ENCODE data around the gene NPR2.

The NPR2 gene

GRCh38 chr9:35766997-35767396 is 24.4 kb upstream of the NPR2 start:
- DNase-seq, result no peak

DNA sequence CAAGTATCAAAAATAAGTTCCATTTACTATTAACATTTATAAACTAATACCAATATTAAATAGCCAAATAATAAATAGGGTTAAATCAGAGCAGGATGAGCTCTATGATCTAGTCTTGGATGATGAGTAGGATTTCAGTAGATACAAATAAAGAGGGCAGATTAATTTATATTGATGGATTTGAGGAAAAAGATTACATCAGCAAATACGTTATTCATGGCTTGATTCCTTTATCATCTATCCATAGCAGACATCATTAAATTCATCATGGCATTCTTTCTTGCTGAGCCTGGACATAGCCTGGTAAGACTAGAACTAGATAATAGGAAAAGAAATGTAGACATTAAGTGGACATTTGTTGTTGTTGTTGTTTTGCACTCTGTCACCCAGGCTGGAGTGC is 23.9 kb upstream of the NPR2 start:
- no peak for DNase-seq

DNA sequence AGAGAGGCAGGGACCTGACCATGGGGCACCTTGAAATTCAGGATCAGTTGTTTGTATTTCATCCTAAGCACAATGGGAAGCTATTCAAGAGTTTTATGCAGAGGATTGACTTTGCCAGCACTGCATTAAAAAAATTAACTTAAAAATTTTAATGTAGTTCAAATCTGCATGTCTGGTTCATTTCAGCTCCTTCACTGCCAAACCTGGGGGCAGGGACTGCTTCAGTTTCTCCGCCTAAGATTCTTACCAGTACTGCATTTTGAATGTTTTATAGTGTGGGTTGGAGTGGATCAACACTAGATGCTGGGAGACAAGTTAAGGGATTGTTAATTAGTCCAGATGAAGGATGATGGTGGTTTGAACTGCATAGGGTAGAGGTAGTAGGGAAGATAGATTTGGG is 21.6 kb upstream of the NPR2 start:
- no peak for DNase-seq

- no peak for DNase-seq
Measured at GRCh38 chr9:35771075-35771433, 20.3 kb upstream of the NPR2 start.

DNA sequence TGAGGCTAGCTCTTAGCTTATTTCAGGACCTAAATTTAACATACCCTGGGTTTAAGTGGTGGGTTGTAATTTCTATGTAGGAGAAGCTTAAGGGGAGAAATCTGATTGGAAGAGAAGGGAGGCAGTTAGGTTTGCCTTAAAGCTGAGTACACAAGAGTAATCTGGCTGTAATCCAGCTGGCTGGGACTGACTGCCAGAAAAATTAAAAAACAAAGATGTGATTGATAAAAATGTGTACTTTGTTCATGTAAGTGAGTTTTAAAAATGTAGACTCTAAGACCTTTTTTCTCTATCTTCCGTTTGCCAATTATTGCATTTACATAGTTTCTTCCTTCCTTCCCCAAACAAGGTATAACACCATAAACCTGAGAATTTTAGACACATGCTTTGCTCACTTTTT is 19.9 kb upstream of the NPR2 start:
- DNase-seq, result no peak

DNA sequence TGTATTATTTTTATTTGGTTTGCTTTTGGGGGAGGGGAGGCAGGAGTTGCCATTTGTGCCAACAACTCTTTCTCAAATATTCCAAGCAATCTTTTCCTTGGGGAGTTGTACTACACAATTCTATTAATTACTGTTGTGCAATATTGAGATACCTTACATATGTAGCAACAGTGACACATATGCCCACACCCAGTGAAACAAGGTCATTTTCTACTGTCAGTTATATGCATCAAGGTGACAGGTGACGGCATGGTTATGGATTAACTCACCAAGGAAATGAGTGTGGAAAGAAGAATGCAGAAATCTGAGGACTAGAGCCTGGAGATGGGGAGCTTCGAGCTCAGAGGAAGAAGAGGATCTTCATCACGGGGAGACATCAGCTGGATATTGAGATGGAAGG is 19.4 kb upstream of the NPR2 start:
- no peak for DNase-seq

DNA sequence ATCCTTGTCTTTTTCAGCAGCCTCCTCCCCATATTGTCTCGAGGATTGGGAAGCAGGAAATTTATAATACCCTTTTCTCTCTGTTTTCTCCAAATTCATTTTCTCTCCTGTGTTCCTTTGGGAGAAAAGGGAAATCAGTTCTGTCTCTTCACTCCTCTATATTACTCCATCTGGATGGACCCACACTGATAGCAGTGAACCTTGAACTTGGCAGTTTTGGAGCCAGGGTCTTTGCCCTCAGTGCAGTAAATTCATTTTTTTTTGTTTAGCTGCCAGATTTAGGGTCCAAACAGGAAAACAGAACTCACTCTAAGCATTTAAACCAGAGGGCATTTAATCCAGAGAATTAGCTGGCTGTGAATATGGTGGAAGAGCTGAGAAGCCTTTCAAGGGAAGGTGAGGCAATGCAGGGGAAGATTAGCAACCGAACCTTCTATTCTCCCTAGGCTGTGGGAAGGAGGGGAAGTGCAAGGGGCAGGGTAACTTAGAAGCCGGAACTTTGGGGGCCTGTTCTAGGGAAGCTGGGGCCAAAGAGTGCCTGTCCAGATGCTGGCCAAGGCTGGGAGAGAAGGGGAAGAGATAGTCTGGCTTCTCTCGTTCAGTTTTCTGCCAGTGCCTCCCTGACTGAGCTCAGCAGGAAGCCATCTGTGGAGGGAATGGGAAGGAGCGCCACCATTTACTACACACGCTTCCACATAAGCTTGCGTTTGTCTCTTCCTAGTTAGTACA is 16.3 kb upstream of the NPR2 start:
- DNase-seq, result no peak

DNA sequence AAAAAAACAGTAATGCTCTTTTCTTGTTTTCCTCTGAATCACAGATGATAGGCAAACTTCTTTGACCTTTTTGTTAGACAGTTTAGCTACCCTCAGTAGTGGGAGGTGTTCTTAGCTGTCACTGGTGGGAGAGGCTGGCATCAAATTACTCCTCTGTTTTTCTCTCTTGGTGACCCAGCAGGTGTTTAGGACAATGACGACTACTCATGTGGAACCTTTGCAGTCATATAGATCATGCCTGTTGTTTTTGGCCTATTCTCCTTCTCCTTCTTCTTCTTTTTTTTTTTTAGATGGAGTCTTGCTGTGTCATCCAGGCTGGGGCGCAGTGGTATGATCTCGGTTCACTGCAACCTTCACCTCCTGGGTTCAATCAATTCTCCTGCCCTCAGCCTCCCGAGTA is 15.4 kb upstream of the NPR2 start:
- no peak for DNase-seq

DNA sequence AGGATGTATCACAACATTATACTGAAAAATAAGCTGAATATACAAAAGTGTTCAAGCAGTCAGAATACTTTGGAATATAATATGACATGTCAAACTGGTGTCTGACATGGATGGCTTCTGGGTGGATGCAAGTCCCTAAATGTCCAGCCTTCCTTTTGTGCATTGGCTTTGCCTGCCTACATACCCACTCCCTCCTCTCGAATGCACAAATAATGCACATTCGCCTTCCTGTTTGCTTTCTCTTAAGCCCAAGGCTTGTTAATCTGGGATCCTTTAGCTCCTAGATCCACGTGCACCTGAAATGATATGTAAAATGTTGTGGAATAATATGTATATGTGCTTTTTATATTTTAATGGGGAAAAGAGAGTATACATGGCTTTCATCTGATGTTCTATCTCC is 12.9 kb upstream of the NPR2 start:
- no peak for DNase-seq

- DNase-seq, result no peak
Measured at GRCh38 chr9:35781066-35781465, 10.3 kb upstream of the NPR2 start.

DNA sequence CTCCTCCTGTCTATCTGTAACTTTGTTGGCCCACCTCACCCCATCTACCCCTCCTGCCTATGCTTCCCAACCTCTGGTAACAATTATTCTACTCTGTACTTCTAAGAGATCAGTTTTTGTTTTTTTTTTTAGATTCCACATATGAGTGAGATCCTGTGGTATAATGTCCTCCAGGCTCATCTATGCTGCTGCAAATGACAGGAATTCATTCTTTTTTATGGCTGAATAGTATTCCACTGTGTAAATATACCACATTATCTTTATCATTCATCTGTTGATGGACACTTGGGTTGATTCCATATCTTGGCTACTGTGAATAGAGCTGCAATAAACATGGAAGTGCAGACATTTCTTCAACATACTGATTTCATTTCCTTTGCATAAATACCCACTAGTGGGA is 8.0 kb upstream of the NPR2 start:
- no peak for DNase-seq

GRCh38 chr9:35789541-35789940 is 1.9 kb upstream of the NPR2 start:
- DNase-seq, result no peak

GRCh38 chr9:35790025-35790384 is 1.4 kb upstream of the NPR2 start:
- no peak for DNase-seq

DNA sequence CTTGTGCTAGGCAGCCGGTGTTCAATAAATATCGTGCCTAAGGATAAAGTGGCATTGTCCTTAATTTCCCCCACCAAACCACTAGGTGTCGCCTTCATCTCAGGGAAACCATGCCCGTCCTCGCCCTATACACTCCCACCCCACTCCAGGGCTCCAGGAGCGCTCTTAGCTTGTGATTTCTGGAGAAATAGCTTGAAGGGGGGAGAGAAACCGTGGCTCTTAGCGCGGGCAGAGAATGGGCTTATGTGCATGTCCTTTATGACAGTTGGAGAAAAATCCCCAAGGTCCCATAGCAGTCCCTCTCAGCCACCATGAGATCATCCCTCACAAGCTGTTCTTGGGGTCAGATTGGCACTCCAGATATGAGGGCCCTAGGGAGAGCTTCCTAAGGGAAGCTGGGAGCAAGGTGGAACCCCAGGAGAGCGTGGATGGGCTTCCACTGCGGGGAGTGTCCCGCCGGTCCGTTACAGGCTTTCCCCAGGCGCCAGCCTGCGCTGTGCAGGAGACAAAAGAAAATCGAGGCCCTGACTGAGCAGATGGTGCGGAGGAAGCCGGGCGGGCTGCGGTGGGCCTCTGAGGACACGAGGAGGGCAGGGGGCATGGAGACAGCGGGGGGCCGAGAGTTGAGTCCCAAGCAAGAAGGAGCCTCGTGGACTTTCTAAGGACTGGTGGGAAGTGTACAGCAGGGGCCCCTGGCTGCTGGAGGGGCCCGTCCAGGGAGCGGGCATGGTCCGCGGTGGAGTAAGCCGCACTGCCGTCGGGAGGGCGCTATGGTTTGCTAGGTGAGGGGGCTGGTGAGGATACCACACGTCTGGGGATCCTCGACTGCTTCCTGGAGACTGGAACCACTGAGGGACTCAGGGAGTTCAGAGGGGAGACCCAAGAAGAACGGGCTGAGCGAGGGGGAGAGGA is 750 bp upstream of the NPR2 start:
- DNase-seq, result peak; percentile 88

DNA sequence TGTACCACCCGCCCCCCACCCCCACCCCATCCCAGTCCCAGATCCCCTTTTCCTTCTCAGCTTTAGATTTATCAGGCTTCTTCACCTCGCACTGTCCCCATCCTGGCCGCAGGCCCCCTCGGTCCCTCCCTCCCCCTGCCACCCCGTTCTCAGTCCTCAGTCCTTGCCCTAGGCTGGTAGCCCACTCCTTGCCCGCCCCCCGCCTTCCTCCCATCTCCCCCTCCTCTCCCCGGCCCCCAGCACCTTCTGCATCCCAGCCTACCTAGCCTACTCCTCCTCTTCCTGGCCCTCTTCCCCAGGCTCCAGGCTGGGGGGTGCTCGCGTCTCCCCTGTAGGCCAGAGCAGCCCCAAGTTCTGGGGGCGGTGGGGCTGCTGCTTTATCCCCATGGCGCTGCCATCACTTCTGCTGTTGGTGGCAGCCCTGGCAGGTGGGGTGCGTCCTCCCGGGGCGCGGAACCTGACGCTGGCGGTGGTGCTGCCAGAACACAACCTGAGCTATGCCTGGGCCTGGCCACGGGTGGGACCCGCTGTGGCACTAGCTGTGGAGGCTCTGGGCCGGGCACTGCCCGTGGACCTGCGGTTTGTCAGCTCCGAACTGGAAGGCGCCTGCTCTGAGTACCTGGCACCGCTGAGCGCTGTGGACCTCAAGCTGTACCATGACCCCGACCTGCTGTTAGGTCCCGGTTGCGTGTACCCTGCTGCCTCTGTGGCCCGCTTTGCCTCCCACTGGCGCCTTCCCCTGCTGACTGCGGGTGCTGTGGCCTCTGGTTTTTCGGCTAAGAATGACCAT is 828 bp downstream of the NPR2 start:
- DNase-seq, result no peak

DNA sequence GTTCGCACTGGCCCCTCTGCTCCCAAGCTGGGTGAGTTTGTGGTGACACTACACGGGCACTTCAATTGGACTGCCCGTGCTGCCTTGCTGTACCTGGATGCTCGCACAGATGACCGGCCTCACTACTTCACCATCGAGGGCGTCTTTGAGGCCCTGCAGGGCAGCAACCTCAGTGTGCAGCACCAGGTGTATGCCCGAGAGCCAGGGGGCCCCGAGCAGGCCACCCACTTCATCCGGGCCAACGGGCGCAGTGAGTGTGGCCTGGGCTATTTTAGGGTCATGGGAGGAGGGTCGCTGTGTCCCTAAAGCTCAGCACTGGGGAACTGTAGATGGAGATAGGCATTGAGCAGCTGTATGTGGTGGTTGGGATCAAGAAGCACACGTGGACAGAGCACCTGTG is 1.4 kb downstream of the NPR2 start:
- DNase-seq, result no peak

- DNase-seq, result no peak
Measured at GRCh38 chr9:35793461-35793860, 2.1 kb downstream of the NPR2 start.

DNA sequence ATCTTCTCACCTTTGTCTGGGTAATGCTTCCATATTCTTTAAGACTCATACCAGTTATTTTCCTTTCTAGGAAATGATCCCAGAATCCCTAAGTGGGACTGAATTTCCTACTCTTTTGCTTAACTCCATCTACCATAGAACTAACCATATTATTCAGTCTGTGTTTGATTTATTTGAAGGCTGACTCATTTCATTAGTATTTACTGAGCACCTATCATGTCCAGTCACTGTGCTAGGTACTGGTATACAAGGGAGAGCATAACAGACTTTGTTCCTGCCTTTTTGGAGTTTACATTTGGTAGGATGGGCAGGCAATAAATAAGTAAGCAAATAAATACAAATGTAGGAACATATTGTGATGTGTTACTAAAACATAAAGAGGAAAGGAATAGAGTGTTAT is 4.3 kb downstream of the NPR2 start:
- DNase-seq, result no peak

GRCh38 chr9:35797311-35798109 is 6.1 kb downstream of the NPR2 start:
- DNase-seq, result no peak

DNA sequence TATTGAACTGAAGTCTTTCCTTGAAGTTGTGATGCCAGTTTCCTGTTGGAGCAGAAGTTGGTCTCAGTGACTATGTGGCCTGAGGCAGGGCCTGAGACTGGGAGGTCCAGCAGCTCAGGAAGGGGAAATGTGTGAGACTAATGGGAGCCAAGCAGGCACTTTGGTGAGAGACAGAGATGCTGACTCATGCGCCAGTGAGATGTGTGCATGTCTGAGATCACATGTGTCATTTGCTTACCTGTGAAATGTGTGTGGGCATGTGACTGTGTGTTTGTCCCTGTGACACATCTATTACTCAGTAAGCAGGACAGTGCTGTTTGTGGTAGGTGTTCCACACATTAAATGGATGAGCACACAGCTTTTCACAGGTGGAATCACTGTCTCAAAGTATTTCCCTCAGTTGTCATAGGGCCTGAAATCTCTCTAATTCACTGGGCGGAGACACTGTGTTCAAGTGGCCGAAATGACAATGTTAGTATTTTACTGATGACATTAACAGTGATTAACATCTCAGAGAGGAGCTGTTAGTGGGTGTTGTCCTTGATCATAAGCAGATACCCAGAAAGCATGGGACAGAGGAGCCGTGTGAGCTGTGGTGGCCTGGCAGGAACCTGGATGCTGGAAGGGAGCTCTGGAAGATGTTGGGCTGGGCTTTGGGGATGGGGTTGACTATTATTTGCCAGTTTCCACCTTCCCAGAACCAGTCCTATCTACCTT is 7.4 kb downstream of the NPR2 start:
- DNase-seq, result peak; percentile 45

DNA sequence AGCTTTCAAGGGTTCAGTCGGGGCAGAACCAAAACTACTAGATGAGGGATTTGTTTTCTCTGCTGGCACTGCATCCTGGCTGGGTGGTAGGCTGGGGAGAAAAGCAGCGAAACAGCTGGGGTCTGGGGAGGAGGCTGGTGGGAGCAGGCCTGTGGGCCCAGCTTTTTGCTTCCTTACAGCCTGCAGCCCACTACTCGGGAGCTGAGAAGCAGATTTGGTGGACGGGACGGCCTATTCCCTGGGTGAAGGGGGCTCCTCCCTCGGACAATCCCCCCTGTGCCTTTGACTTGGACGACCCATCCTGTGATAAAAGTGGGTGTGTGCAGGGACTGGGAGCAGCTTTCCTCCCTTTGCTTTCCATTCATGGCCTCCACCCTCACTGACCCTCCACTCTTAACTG is 9.1 kb downstream of the NPR2 start:
- DNase-seq, result no peak

Data from fibroblast of skin of right quadriceps (primary cell).